ENCODE results near the gene SLC46A1. TPM values are rescaled to one million over a fixed set of nuclear protein-coding genes. Genes with fewer than 3 reads are reported as not detected.

The SLC46A1 gene
- total RNA-seq = 10.1 and 12.1 TPM in 2 replicates

DNA sequence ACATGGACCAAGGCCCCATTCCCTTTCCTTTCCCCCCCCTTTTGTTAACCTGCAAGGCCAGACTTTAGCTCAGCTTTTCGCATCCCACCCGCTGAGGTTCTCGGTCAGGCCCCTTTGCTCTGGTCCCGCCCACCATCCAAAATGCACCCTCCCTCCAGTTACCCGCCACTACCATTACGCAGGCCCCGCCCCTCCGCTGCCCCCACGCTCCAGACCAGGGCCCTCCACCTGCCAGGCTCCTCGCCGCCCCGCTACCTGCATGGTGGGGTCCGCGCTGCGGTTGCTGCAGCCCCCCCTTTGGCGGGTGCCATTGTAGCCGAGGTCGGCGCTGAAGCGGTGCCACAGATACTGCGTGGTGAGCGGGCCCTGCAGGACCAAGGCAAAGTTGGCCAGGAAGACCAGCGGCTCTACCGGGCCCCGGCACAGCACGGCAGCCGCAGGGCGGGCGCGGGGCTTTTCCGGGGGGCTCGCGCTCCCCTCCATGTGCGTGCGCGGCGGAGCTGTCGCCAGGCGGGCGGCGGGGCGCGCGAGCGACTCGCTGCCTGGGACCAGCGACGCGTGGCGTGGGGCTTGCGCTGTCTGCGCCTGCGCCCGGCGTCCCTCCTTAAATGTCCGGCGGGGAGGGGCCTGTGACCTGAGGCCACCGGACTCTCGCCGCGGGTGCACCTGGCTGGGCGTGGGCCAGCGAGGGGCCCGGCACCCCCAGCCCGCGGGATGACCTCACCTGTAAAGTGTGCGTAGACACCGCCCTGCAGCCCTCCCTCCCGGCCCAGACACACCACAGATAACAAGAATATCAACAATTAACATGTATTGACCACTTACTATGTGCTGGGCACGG lies at the start of gene SLC46A1:
TSS of gene SLC46A1 (minus strand) at position 581 of the 841 bp plus-strand sequence. CDS start at position 483, 98 bp downstream.

DNA sequence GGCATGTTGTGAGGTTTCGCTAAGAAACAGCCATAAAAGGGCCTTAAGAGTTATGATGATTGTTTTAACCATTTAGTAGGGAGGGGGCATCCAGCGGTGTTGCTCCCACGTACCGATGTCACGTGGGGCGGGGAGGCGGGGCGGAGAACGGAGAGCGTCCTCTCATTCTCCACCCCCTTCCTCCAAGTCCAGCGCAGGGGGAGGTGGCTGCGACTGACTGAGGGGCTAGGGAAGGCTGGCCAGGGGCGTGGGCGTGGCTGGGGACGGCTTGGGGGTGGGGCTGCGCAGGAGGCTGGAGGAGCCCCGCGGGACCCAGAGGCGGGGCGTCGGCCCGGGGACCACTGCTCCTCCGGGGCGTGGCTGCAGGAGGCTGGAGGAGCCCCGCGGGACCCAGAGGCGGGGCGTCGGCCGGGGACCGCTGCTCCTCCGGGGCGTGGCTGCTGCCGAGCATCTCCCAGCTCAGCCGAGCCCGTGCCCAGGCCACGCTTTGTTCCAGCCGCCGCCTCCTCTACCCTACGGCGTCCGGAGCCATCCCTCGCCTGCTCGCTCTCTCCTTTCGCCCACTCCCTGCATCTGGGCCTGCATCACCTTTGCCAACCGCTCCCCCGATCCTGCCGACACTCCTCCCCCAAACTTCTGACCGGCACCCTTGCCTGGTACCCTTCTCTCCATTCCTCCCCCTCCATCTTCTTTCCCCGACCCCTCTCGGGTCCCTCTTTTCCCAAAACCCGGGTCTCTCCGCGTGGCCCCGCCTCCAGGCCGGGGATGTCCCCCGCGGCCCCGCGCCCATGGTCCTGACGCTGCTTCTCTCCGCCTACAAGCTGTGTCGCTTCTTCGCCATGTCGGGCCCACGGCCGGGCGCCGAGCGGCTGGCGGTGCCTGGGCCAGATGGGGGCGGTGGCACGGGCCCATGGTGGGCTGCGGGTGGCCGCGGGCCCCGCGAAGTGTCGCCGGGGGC lies 34.5 kb downstream of the SLC46A1 start, which contains the start of gene SARM1:
TSS of gene SARM1 (plus strand) at position 450 of the 958 bp plus-strand sequence. CDS start at position 789, 339 bp downstream.

DNA sequence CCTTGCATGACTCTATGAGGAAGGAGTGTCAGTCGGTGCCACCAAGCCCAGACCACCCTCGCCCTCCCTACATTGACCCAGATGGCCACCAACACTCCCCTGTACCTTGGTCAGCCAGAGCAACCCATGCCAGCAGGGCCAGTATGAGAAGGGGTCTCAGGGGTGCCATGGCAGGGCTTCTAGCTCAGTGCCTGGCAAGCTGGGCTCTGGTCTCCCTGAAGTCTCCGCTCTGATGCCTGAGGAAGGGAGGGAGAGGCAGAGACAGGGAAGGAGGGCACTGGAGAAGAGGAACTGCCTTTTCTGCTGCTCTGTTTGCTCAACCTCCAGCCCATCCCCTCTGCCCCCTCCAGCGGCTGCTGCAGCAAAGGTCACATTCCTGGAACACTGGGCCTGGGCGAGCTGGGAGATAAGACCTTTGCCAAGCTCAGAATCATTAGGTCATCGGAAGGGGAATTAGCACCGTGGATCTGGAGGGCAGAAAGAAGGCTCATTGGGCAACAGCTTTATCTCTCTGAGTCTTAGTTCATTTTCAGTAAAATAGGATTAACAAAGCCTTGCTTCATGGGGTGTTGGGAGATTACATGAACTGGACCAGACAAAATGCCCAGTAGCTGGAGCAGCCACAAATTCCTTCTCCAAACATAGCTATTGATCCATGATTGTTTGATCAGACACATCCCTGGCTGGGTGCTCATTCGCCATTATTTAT lies 35.8 kb downstream of the SLC46A1 start, which contains the start of gene VTN:
TSS of gene VTN (minus strand) at position 273 of the 709 bp plus-strand sequence. CDS start at position 169, 104 bp downstream.

DNA sequence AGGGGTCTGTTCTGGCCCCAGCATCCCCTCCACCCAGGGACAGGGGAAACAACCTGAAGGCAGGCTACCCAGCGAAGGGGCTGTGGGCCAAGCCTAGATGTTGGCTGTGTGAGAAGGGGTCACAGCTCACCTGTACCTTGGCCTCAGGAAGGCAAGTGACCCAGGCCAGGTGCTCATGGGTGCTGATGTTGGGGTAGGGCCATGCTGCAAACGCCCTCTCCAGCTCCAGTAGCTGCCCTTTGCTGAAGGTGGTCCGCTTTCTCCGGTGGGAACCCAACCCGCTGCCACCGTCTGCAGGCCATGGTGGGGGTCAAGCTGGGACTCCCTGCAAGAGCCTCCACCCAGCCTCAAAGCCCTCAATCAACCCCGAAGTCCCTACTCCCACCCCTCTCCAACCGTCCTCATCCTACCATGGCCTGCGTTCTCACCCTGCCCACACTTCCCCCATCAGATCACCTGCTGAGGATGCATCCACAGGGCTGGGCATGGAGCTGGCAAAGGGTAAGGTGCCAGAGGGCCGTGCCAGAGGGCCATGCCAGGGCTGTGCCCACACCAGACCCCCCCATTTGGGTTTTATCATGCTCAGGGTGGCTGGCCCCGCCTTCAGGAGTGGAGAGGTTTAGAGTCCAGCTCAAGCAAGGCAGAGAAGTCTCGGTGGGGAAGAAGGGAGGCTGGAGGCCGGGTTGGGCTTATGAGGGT lies 41.2 kb downstream of the SLC46A1 start, which contains the start of gene SEBOX:
TSS of gene SEBOX (minus strand) at position 535 of the 699 bp plus-strand sequence. CDS start at position 487, 48 bp downstream.

DNA sequence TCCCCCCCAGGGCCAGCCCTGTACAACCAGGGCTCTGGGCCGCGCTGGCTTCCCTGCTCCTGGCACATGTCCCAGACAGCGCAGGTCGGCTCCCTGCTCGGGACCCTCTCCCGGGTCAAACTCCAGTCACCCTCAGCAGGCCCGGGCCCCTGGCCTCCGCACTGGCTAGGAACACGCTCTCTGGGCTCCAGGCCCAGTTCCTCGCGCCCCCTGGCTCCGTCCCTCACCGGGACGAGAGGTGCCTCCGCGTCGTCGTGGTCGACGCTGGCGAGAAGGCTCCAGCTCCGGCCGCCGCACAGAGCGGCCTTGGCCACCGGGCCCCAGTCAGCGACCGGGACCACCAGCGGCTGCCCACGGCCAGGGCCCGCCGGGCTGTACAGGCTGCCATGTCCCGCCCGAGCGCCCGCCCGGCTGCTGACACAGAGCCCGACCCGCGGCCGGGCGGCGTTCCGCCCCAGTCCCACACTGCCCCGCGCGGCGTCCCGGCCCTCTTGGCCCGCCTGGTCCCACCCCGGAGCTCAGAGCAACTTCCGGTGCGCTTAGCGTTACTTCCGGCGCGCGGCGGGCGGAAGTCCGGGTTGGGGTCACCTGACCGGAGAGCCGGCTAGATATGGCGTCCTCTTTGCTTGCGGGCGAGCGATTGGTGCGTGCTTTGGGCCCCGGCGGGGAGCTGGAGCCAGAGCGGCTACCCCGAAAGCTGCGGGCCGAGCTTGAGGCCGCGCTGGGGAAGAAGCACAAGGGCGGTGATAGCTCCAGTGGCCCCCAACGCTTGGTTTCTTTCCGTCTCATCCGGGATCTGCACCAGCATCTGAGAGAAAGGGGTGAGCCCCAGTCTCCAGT lies 48.7 kb downstream of the SLC46A1 start, which contains the start of gene POLDIP2:
TSS of gene POLDIP2 (minus strand) at position 467 of the 840 bp plus-strand sequence. CDS start at position 388, 79 bp downstream.

Other genes starting within 250 kb of the SLC46A1 start
- gene TMEM97, start 87.0 kb downstream of the SLC46A1 start, total RNA-seq = 8.0 and 22.3 TPM in 2 replicates
- 54.5 and 101 TPM in 2 replicates for gene IFT20, start 70.7 kb downstream of the SLC46A1 start, total RNA-seq
- 25.2 and 52.2 TPM in 2 replicates for gene TNFAIP1, start 70.5 kb downstream of the SLC46A1 start, total RNA-seq
- gene POLDIP2, start 48.7 kb downstream of the SLC46A1 start, total RNA-seq = 61.2 and 74.0 TPM in 2 replicates
- not detected in 2 replicates for gene SEBOX, start 41.0 kb downstream of the SLC46A1 start, total RNA-seq
- gene VTN, start 35.9 kb downstream of the SLC46A1 start, total RNA-seq = 3.4 and 51.4 TPM in 2 replicates
- 16.6 and 21.8 TPM in 2 replicates for gene SARM1, start 34.5 kb downstream of the SLC46A1 start, total RNA-seq
- not detected in 2 replicates for gene SLC13A2, start 67.4 kb upstream of the SLC46A1 start, total RNA-seq
- gene FOXN1, start 100.1 kb upstream of the SLC46A1 start, total RNA-seq = not detected in 2 replicates
- gene UNC119, start 146.4 kb upstream of the SLC46A1 start, total RNA-seq = 26.7 and 31.0 TPM in 2 replicates
- gene PIGS, start 165.3 kb upstream of the SLC46A1 start, total RNA-seq = 107 and 165 TPM in 2 replicates
- gene ALDOC, start 170.7 kb upstream of the SLC46A1 start, total RNA-seq = 139 and 187 TPM in 2 replicates
- 5.6 and 25.5 TPM in 2 replicates for gene SPAG5, start 192.8 kb upstream of the SLC46A1 start, total RNA-seq
- gene RSKR, start 208.0 kb upstream of the SLC46A1 start, total RNA-seq = 7.7 and 13.2 TPM in 2 replicates
- 156 and 198 TPM in 2 replicates for gene BLTP2, start 238.9 kb upstream of the SLC46A1 start, total RNA-seq

Data from smooth muscle cell of the umbilical artery (primary cell).